ENCODE data around the gene COG5. TPM values are rescaled to one million over a fixed set of nuclear protein-coding genes. Genes with fewer than 3 reads are reported as not detected.

COG5 gene
- total and polyA plus RNA-seq, 9 of the 15 experiments (the other 6 are each of a cell fraction or from before 2014, with no cell fraction given): 15.3 to 75.1 (median 56.4) TPM

GRCh38 chr7:107463139-107464078 is 100.3 kb downstream of the COG5 start (continued):
- TF ChIP-seq CHD7 (IDR thresholded peaks at IDR 0.05; ENCODE audit: low read depth, low read length) (no peak), RERE (CRISPR knock-in tag; IDR thresholded peaks at IDR 0.05; ENCODE audit: borderline replicate concordance) (no peak), HMG20B (CRISPR knock-in tag; IDR thresholded peaks at IDR 0.05) (no peak), TSHZ1 (CRISPR knock-in tag; IDR thresholded peaks at IDR 0.05) (no peak), SUPT5H (IDR thresholded peaks at IDR 0.05) (no peak)
